Activated CD8-positive, alpha-beta memory T cell treated with anti-CD3 and anti-CD28 coated beads, Interleukin-2, amount 50 U/mL, for 4 hours (primary cell): ENCODE results near the gene RTL1.

ENCODE experiments used
- DNase-seq: peaks from one replicate; pipeline ENCODE4 v3.0.0-alpha.2; 2020

Gene RTL1

DNA sequence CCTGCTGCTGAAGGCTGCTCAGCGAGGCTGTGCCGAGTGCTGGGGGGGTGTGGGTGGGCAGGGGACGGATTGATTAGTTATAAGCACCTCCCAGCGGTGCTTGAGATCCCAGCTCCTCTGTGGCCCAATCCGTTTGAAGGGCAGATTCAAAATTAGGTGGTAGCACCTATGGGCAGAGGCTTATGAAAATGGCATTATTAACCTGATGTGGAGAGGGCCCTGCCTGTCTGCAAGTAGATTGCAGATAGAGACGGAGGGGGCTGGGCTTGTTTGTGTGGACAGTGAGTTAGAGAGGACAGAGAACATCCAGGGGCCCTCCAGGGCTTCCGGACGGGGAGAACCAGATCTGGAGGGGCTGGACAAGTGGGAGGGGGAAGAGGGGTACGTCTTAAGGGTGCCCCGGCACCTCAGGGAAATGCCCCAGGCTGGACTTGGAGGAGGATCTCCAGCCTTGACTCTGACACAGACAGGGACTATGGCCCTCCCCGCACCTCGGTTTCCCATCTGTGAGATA lies at the start of gene RTL1:
Gene RTL1, minus strand, starts transcription at position 51 of the 514 bp plus-strand sequence. CDS start 18,934 bp downstream, outside the sequence.
- DNase-seq, result no peak

GRCh38 chr14:100950024-100950423 lies 46.5 kb upstream of the RTL1 start:
- no peak for DNase-seq

DNA sequence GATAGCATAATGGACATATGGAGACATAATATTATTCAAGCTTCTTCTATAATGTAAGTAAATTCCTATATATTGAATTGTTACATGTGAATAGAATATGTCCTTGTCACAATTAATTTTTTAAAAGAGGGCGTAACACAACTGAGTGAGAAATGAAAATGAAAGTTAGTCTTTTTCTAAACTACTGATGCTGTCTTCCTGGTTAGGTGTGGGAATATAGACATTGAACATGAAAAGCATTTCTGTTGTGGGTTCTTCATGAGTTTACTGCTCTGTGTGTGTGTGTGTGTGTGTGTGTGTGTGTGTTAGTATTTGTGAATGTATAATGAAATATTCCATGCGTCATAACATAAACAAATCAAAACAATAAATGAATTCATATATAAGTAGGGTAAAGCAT lies 40.5 kb upstream of the RTL1 start:
- no peak for DNase-seq

DNA sequence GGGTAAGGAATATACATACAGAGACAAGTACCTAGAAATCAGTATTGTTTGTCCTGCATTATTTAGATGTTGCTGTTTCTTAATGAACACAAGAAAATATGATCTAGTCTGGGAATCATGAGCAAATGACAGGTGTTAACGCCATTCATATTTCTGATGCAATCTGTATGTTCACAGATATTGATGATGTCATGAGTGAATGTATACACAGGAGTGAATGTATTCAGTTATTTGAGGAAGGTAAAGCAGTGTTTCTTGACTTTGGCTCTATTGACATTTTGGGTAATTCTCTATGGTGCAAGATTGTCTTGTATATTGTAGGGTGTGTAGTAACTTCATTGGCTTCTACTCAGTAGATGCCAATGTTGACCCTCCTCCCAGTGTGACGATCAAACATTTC lies 26.7 kb upstream of the RTL1 start:
- DNase-seq, result no peak

DNA sequence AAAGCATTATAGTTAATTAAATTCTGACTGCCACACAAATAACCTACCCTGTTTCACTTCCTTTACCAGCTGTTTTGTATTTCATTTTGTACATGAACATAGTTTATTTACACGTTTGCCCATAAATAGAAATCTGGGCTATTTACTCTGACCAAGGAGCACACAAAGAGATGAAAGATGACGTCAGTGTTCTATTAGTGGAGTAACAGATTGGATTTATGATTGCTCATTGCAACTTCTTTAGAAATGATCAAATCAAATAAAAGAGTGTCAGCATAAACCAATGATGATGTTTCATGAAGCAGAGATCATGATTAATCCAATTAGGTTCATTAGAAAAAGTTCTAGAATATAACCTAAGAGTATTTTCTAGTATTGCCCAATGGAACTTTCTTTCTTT lies 12.0 kb upstream of the RTL1 start:
- DNase-seq, result no peak

DNA sequence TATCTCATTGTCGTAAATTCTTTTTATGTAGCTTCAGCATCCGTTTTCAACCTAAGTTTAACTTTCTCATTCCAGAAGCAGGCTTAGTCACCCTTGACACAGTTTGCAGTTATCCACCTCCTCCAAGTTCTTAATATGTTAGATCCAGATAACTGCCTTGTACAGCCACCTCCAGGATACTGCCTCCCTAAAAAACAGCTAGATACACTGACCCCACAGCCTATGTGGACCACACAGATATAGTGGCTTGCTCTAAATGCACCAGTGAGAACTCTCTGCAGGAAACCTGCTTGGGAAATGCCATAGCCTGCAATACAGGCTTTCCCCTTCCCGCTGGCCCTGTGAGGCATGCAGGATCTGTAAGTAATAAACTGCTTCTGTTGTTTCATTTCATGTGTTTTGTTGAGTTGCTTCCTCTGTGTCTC lies 11.1 kb upstream of the RTL1 start:
- no peak for DNase-seq

GRCh38 chr14:100911665-100912316 lies 8.3 kb upstream of the RTL1 start:
- no peak for DNase-seq

- DNase-seq, result no peak
Observed at GRCh38 chr14:100910888-100911664, 7.6 kb upstream of the RTL1 start.

DNA sequence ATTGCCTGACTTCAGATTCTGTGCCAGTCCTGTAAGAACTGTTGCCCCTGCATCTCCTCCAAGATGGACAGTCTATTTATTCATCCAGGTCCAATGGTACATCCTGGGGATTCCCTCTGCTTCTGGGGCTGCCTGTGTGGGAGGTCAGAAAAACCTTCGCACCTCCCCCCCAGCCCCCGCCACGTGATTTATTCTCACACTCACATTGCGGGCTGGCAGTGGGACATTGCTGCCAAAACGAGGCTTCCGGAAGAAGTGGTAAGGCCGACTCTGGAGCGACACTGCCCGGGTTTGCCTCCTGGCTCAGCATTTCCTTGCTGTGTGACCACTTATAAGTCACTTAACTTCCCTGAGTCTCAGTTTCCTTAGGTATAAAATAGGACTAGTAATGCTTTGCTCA lies 5.9 kb upstream of the RTL1 start:
- DNase-seq, result no peak

DNA sequence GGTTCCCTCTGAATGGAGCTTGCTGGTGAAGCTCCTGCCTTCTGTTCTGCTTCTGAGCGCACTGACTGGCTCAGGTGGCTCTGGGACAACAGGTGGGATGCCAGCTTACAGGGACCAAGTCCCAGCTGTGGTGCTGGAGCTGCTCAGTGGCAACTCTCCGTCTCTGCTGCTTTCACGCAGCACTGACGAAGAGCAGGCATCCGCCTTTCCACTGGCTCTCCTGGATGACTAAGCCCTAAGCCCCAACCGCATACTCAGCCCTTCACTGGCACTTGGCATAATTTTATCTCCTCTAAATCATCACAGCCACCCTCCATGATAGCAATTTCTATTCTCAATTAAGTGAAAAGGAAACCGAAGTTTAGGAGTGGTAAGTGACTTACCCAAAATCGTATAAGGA lies 3.7 kb upstream of the RTL1 start:
- DNase-seq, result no peak

- no peak for DNase-seq
Observed at GRCh38 chr14:100906420-100906819, 2.9 kb upstream of the RTL1 start.

- no peak for DNase-seq
Observed at GRCh38 chr14:100905166-100905565, 1.6 kb upstream of the RTL1 start.

DNA sequence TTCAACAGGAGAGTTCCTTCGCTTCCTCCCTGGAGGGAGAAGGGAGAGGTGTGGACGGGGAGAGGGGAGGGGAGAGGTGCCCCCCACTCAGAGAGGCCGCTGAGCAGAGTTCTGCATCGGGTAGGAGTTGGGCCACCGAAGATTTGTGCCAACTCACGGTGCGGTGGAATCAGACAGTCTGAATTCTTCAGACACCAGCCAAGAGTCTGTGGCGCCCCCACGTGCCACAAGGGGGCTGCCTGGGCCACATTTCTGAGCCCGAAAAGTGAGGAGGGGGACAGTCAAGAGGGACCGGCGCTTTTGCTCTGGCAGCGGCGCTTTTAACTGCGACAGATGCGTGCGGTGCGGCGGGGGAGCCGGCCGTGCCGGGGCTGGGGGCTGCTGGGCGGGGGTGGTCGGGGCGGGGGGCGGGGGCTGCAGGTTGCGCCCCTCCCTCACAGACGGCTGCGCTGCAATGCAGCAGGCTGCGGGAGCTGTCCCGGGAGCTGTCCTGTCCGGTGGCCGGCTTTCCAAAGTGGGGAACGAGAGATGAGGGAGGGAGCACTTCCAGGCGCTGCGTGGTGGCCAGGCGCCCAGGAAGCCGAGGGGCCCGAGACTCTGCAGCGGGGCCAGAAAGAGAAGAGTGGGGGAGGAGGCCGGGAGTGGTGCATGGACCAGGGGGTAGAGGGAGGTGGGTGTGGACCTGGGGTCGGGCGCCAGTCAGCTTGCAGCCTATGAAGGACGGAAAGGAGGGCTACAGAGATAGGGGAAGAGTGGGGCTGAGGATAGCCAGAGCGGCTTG lies 975 bp upstream of the RTL1 start:
- no peak for DNase-seq

DNA sequence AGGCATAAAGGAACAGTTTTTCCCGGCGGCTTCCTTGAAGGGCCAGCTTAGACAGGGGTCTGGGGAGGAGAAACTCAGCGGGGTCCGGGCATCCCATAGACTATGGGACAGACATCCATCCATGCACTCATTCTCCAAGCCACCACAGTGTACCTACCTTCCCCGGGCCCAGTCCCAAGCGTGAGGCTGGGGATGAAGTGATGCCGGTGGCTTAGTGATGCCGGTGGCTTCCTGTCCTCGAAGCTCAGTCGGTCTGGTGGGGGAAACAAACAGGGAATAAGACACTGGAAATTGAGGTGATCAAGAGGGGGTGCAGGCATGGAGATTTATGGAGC lies 421 bp downstream of the RTL1 start:
- no peak for DNase-seq

DNA sequence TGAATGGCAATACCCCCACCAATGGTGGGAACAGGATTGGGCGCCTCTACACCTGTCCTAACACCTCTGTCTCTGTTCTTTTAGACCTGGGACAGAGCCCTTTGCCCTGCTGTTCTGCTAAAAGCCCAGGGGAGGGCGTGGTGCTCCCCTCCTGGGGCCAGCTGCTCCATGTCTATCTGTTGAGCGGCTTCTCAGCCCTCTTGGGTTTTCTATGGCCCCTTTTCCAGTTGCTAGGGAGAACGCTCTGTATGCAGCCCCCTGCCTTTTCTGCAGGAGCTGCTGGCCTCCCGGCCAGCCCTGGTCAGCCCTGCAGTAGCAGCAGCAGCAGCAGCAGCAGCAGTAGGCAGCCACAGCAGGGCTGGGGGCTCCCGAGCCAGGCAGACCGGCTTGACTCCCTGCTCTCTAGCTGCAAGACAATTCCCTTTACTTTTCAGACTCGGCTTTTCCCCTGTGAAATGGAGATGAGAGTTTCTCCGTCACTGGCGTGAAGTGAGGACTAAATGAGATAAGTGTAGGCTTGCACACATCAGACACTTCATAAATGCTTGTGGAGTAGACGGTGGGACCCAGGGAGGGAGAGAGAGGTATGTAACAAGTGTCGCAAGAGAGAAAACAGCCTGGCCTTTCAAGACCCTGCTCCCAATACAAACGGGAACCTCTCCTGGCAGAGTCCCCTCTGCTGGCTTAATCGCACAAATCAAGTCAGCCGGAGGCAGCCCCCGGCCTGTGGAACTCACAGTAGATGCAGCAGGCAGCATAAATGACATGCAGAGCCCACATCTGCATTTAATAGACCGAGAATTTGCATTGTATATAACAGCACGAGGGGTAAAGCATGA lies 1.0 kb downstream of the RTL1 start:
- no peak for DNase-seq

DNA sequence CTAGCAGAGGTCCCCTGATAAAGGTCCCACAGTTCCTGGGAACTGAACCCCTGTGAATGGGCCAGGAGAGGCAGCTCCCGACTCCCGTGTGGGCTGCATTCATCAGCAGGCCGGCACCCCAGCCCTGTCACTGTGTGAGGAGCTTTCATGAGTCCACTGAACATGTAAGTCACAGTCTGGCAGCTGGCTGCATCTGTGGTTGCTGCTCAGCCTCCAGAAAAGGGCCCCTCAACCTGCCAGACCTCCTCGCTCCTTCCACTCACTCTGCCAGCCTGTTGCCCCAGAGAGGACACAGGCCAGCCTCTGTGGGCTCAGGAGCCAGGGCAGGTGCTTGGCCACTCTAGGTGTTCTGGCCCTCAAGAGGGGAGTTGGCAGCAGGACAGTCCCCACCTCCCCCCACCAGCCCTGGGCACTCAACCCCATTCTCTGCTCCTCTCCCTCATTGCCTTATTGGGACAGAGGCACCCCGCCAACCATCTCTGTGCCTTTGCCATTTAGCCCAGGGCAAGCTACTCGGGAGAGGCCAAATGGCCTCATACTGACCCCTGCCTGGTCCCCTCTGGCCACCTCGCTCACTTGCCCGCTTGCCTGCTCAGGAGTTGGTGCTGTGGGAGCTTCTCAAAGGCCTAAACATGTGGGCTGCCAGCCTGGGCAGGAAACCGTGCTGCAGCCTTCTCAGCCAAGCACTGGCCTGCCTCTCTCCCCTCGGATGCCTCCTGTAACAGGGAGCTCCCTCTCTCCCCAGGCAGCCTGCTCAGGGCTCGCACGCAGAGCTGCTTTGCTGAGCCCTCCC lies 1.9 kb downstream of the RTL1 start:
- no peak for DNase-seq

DNA sequence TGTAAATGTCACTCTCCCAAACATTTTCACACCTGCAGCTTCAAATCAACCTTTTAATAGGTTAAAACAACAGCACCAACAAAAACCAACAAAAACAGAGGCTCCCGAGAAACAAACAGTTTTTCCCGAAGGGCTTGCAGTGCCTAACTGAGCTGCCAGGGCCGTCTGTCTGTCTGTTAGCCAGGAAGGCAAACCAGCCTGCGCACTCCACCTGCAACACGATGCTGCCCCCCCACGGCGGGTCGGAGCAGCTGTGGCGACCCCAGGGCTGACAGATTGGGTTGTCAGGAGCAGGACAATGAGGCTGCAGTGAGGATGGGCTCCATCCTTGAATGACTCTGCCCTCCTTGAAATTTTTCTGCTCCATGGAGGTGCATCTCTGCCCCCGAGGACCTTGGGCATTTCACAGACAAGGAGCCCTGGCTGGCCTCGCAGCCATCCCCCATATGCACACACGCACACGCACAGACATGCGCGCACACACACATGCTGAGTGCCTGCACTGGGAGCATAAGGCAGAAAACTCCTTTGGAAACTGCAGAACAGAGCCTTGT lies 2.6 kb downstream of the RTL1 start:
- no peak for DNase-seq

DNA sequence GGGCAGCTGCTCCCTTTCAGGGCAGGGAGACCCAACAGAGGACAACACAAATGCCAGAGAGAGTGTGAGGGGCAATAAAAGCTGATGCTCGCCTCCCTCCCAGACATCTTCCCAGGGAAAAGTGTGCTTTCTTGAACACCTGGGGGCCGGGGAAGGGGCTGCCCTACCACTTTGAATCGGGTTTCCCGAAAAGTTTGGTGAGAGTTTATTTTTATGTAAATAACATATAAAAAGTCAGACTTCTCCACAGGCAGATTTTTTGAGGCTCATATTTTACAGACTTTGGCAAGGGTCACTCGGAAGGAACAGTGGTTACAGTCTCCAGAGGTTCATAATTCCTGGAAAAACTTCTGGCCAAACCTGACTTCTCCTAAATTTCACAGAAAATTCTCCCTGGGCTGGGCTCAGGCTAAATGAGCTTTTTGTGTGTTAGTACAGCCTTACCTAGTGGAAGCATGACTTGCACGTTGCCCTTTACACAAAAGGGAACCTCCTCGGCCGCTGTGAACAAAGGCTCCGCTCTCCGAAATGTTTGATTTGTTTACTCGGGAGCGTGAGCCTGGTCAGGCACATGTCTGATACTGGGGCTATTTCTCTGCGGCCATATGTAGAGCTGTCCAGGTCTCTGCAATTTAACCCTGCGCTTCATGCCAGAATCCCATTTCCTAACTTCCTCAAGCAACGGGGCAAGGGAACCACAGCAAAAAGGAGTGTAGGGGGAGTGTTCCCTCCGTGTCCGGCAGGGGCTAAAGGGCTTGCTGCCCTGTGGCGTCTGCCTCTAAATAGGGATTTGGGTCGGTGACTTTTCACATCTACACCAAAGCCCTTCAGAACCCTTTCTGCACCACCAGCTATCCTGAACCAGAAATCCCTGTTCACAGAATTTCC lies 3.4 kb downstream of the RTL1 start:
- DNase-seq, result no peak

DNA sequence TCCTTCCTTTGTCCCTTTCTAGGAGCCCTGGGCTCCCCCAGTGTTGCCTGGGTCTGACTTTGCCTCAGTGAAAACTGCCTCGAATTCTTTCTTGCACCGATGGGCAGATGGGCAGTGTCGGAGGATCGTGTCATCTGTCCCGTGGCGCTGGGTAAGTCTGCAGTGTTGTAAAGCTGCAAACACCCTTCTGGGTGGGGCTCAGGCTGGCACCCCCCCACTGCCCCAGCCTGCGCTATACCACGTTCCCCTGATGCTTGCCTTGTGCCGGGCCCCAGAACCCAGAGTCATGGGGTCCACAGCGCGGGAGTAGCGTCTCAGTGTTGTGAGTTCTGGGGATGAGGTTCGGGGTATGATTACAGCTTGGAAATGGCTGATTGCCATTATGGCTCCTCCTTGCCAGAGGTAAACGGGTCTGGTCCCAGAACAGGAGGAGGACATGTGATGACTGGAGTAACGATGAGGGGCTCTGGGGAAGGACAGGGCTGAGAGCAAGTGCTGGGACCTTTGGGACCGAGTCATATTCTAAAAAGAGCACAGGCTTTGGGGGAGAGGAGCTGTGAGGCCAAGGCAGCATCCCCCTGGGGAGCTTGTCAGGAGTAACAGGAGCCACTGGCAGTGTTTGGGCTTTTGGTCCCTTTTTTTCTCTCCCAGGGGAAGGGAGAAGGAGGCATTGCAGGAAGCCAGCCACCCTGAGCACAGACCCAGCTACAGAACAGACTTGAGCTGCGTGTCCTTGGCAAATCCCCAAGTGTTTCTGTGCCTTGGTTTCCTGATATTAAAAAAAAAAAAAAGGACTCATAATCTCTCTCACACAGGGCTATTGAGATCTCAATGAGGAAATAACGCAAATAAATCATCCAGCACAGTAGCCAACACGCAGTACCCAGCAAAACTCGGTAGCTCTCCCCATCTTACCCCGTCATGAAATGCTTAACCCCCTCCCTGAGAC lies 4.3 kb downstream of the RTL1 start:
- no peak for DNase-seq
